WTC11 (cell line): Measurements from ENCODE around the gene TROAP. TPM values are rescaled to one million over a fixed set of nuclear protein-coding genes. Genes with fewer than 3 reads are reported as not detected.

Source experiments
- ATAC-seq: fragments of 200-7000 bp; cut with Tn5 transposase; 2 replicates; pipeline ENCODE4 v1.10.0; 2021; ENCODE audit warnings: mild to moderate bottlenecking, moderate library complexity
- CTCF ChIA-PET: fragments of 300-600 bp; sonication (Branson Sonifier 250); formaldehyde crosslinking; loops from one replicate; lab custom pipeline; 2021; ENCODE audit warnings: antibody characterized with exemption; lab: Charles Lee
- POLR2A ChIA-PET: fragments of 350-600 bp; sonication (Branson Sonifier 250); formaldehyde crosslinking; loops from one replicate; lab custom pipeline; 2021; ENCODE audit warnings: antibody characterized with exemption; lab: Charles Lee
- DNase-seq: peaks from one replicate; pipeline ENCODE4 v3.0.0; 2021; ENCODE audit warnings: low spot score
- H3K27ac Mint-ChIP-seq: 2 replicates; pipeline ENCODE4 v1.8.0; 2021; ENCODE audit warnings: mixed read lengths
- H3K27me3 Mint-ChIP-seq: 2 replicates; pipeline ENCODE4 v1.8.0; 2021; ENCODE audit warnings: low read depth, mild to moderate bottlenecking, moderate library complexity, mixed read lengths
- H3K36me3 Mint-ChIP-seq: 2 replicates; pipeline ENCODE4 v1.8.0; 2021; ENCODE audit warnings: mixed read lengths
- H3K4me1 Mint-ChIP-seq: 2 replicates; pipeline ENCODE4 v1.8.0; 2022; ENCODE audit warnings: mixed read lengths
- H3K4me3 Mint-ChIP-seq: 2 replicates; pipeline ENCODE4 v1.8.0; 2021; ENCODE audit warnings: mild to moderate bottlenecking, moderate library complexity, mixed read lengths
- H3K9me3 Mint-ChIP-seq: 2 replicates; pipeline ENCODE4 v1.8.0; 2021; ENCODE audit warnings: mixed read lengths
- CBFB ChIP-seq: sonication (generic); formaldehyde crosslinking; IDR thresholded peaks from 2 replicates; pipeline ENCODE4 v1.8.1; 2022; ENCODE audit warnings: mild to moderate bottlenecking, low read depth, missing genetic modification reagents
- FOXK1 ChIP-seq: sonication (generic); formaldehyde crosslinking; IDR thresholded peaks from 2 replicates; pipeline ENCODE4 v1.8.0; 2022; ENCODE audit warnings: mild to moderate bottlenecking, moderate library complexity, missing genetic modification reagents
- GABPB1 ChIP-seq: sonication (generic); formaldehyde crosslinking; IDR thresholded peaks from 2 replicates; pipeline ENCODE4 v1.8.1; 2023; ENCODE audit warnings: mild to moderate bottlenecking, missing genetic modification reagents
- GRHL2 ChIP-seq: fragments of 250-450 bp; sonication (Bioruptor Pico); IDR thresholded peaks from 2 replicates; pipeline ENCODE4 v1.8.0; 2022; ENCODE audit warnings: mild to moderate bottlenecking, moderate library complexity; ENCODE audit not compliant: insufficient replicate concordance, severe bottlenecking
- MXD4 ChIP-seq: fragments of 250-450 bp; sonication (Bioruptor Pico); IDR thresholded peaks from 2 replicates; pipeline ENCODE4 v1.8.0; 2021; ENCODE audit warnings: mild to moderate bottlenecking, moderate library complexity, borderline replicate concordance
- MYBL2 ChIP-seq: sonication (generic); formaldehyde crosslinking; IDR thresholded peaks from 2 replicates; pipeline ENCODE4 v1.8.1; 2023; ENCODE audit warnings: mild to moderate bottlenecking, moderate library complexity, missing genetic modification reagents
- NFYB ChIP-seq: sonication (generic); formaldehyde crosslinking; conservative IDR thresholded peaks from 2 replicates; pipeline ENCODE4 v1.8.0; 2022; ENCODE audit warnings: low read depth, missing genetic modification reagents
- NR2C2 ChIP-seq: sonication (generic); formaldehyde crosslinking; IDR thresholded peaks from 2 replicates; pipeline ENCODE4 v1.8.0; 2022; ENCODE audit warnings: mild to moderate bottlenecking, missing genetic modification reagents
- SOX15 ChIP-seq: fragments of 250-450 bp; sonication (Bioruptor Pico); IDR thresholded peaks from 2 replicates; pipeline ENCODE4 v1.9.0; 2021; ENCODE audit warnings: mild to moderate bottlenecking
- total RNA-seq: library from RNA; stranded (reverse); gene quantifications from 3 replicates; pipeline ENCODE4 v1.2.3, GENCODE V29; 2021
- TF ChIP-seq, protein P1 (sequence below): sonication (generic); formaldehyde crosslinking; IDR thresholded peaks from 2 replicates; pipeline ENCODE4 v1.8.1; 2023; ENCODE audit warnings: mild to moderate bottlenecking, missing genetic modification reagents, moderate library complexity
- TF ChIP-seq, protein P2 (sequence below): sonication (generic); formaldehyde crosslinking; IDR thresholded peaks from 2 replicates; pipeline ENCODE4 v1.8.1; 2022; ENCODE audit warnings: mild to moderate bottlenecking, moderate library complexity, missing genetic modification reagents
- TF ChIP-seq, protein P3 (sequence below): sonication (generic); formaldehyde crosslinking; IDR thresholded peaks from 2 replicates; pipeline ENCODE4 v1.8.0; 2022; ENCODE audit warnings: mild to moderate bottlenecking, missing genetic modification reagents
- TF ChIP-seq, protein P4 (sequence below): sonication (generic); formaldehyde crosslinking; IDR thresholded peaks from 2 replicates; pipeline ENCODE4 v1.8.1; 2022; ENCODE audit warnings: missing genetic modification reagents, borderline replicate concordance
- TF ChIP-seq, protein P5 (sequence below): fragments of 250-450 bp; sonication (Bioruptor Pico); IDR thresholded peaks from 2 replicates; pipeline ENCODE4 v1.9.0; 2021; ENCODE audit warnings: mild to moderate bottlenecking, borderline replicate concordance

The TROAP gene
- total RNA-seq, 1 experiment from 2014 or later, result 89.2 TPM

DNA sequence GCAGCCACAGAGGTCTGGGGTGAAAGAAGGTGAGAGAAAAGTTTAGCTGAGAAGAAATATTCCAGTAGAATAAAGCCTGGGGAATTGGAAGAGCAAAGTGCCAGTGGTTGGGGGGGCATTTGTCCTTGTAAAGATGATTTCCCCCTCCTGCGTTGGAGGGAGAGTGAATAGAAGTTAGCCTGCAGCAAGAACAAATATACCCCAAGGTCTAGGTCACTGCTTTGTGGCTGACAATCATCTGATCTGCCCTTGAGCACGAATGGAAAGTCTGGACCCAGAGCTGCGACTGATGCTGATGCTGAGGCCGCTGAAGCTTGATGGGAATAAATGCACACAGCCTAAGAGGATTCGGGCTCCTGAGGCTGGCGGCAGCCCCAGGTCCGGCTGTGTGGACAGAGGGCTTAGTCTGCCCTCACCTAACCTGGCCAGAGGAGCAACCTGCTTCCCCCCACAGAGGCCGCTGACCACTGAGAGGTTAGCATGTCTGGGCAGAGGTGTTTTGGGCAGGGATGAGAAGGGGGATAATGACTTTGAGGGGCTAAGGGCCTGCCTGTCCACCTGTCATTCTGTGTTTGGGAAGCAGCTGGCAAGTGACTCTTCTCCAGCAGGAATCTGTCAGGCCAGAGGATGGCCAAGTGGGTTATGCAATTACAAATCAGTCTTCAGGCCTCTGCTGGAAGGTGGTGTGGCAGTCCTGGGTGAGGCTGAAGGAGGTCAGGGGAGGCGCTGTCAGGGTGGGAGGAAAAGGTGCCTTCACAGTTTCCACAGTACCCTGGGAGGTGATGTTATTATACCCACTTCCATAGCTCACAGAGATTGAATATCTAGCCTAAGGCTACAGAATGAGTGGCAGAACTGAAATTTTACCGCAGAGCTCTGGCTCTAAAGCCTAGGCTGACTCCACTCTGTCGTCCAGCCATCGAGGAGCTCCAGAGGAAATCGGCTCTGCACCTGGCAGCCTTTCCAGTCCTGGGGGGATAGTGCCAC is 46.5 kb upstream of the TROAP start (continued):
- TF ChIP-seq, protein P1, sequence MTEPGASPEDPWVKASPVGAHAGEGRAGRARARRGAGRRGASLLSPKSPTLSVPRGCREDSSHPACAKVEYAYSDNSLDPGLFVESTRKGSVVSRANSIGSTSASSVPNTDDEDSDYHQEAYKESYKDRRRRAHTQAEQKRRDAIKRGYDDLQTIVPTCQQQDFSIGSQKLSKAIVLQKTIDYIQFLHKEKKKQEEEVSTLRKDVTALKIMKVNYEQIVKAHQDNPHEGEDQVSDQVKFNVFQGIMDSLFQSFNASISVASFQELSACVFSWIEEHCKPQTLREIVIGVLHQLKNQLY (CRISPR knock-in tag), result no peak
- TF ChIP-seq, protein P2, sequence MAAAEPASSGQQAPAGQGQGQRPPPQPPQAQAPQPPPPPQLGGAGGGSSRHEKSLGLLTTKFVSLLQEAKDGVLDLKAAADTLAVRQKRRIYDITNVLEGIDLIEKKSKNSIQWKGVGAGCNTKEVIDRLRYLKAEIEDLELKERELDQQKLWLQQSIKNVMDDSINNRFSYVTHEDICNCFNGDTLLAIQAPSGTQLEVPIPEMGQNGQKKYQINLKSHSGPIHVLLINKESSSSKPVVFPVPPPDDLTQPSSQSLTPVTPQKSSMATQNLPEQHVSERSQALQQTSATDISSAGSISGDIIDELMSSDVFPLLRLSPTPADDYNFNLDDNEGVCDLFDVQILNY (CRISPR knock-in tag), result no peak
- TF ChIP-seq, protein P3, sequence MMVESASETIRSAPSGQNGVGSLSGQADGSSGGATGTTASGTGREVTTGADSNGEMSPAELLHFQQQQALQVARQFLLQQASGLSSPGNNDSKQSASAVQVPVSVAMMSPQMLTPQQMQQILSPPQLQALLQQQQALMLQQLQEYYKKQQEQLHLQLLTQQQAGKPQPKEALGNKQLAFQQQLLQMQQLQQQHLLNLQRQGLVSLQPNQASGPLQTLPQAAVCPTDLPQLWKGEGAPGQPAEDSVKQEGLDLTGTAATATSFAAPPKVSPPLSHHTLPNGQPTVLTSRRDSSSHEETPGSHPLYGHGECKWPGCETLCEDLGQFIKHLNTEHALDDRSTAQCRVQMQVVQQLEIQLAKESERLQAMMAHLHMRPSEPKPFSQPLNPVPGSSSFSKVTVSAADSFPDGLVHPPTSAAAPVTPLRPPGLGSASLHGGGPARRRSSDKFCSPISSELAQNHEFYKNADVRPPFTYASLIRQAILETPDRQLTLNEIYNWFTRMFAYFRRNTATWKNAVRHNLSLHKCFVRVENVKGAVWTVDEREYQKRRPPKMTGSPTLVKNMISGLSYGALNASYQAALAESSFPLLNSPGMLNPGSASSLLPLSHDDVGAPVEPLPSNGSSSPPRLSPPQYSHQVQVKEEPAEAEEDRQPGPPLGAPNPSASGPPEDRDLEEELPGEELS (CRISPR knock-in tag), result no peak
- no peak for TF ChIP-seq MXD4 (CRISPR knock-in tag)
- TF ChIP-seq, all 79 proteins: peak for 0

DNA sequence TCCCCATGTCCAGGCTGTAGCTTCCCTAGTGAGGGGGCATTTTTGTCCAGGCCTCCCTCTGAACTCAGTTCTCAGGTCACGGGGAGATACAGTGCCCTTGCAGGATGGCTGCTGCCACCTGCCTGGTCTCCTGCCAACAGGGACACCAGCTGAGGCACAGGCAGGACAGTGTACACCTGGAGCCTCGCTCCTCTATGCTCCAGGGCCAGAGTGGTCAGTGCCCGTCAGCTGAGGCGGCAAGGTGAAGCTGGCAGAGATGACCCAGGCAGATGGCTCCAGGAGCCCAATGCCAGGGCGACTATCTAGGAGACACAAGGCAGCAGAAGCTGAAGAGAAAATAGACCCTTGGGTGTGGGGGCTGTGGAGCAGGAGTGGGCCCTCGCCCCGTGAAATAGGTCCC is 45.6 kb upstream of the TROAP start:
- ChIA-PET POLR2A (no interaction called here), CTCF (interaction anchor here (0.6 to 2.3 kb wide), 6 partner anchors 11 to 1441 kb away, joined by 3 to 10 read pairs (median 7); no protein-coding TSS in a partner anchor)
- no peaks in the 10 kb centered on the region for H3K9me3 Mint-ChIP-seq
- H3K4me3 Mint-ChIP-seq, result no peak overlapping the region
- H3K4me1 Mint-ChIP-seq, result peaks cover 16% of the 10 kb centered on the region
- H3K36me3 Mint-ChIP-seq, result peaks cover 12% of the 10 kb centered on the region
- no peak overlapping the region for H3K27ac Mint-ChIP-seq
- DNase-seq (no peak), ATAC-seq (no peak)
- no peaks in the 10 kb centered on the region for H3K27me3 Mint-ChIP-seq
- TF ChIP-seq NR2C2, result no peak
- no peak for TF ChIP-seq GABPB1 (CRISPR knock-in tag)
- TF ChIP-seq MYBL2 (CRISPR knock-in tag), result no peak
- TF ChIP-seq, protein P4, sequence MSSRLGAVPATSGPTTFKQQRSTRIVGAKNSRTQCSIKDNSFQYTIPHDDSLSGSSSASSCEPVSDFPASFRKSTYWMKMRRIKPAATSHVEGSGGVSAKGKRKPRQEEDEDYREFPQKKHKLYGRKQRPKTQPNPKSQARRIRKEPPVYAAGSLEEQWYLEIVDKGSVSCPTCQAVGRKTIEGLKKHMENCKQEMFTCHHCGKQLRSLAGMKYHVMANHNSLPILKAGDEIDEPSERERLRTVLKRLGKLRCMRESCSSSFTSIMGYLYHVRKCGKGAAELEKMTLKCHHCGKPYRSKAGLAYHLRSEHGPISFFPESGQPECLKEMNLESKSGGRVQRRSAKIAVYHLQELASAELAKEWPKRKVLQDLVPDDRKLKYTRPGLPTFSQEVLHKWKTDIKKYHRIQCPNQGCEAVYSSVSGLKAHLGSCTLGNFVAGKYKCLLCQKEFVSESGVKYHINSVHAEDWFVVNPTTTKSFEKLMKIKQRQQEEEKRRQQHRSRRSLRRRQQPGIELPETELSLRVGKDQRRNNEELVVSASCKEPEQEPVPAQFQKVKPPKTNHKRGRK, result no peak
- TF ChIP-seq NFYB (CRISPR knock-in tag), result no peak
- no peak for TF ChIP-seq SOX15 (CRISPR knock-in tag)
- TF ChIP-seq CBFB (CRISPR knock-in tag), result no peak
- TF ChIP-seq, protein P5, sequence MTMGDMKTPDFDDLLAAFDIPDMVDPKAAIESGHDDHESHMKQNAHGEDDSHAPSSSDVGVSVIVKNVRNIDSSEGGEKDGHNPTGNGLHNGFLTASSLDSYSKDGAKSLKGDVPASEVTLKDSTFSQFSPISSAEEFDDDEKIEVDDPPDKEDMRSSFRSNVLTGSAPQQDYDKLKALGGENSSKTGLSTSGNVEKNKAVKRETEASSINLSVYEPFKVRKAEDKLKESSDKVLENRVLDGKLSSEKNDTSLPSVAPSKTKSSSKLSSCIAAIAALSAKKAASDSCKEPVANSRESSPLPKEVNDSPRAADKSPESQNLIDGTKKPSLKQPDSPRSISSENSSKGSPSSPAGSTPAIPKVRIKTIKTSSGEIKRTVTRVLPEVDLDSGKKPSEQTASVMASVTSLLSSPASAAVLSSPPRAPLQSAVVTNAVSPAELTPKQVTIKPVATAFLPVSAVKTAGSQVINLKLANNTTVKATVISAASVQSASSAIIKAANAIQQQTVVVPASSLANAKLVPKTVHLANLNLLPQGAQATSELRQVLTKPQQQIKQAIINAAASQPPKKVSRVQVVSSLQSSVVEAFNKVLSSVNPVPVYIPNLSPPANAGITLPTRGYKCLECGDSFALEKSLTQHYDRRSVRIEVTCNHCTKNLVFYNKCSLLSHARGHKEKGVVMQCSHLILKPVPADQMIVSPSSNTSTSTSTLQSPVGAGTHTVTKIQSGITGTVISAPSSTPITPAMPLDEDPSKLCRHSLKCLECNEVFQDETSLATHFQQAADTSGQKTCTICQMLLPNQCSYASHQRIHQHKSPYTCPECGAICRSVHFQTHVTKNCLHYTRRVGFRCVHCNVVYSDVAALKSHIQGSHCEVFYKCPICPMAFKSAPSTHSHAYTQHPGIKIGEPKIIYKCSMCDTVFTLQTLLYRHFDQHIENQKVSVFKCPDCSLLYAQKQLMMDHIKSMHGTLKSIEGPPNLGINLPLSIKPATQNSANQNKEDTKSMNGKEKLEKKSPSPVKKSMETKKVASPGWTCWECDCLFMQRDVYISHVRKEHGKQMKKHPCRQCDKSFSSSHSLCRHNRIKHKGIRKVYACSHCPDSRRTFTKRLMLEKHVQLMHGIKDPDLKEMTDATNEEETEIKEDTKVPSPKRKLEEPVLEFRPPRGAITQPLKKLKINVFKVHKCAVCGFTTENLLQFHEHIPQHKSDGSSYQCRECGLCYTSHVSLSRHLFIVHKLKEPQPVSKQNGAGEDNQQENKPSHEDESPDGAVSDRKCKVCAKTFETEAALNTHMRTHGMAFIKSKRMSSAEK (CRISPR knock-in tag), result no peak
- TF ChIP-seq, protein P1 (CRISPR knock-in tag), result no peak
- TF ChIP-seq GRHL2, result no peak
- no peak for TF ChIP-seq FOXK1
